ENCODE data around the gene TANGO2. TPM values are rescaled to one million over a fixed set of nuclear protein-coding genes. Genes with fewer than 3 reads are reported as not detected.

The TANGO2 gene
- total RNA-seq (10 to 100 TPM; 21.3 to 43.1 (median 38.6) TPM), polyA plus RNA-seq (10 to 100 TPM; 20.0 to 41.3 TPM), total RNA-seq (26.0 reads per million, percentile 56 among the genes with 10 or more reads in this experiment)

GRCh38 chr22:20020533-20021195 lies at the start of gene TANGO2:
TANGO2 (plus strand) TSS chr22:20021110; CDS start chr22:20036799, 15,689 bp downstream.
- peaks cover 18 to 56% (median 36%) of the 10 kb centered on the region in 7 donors for H3K4me1 Mint-ChIP-seq
- POLR2A ChIA-PET: interaction anchor here (0.6 to 2.6 kb wide), 8 partner anchors 34 to 543 kb away, joined by 3 to 11 read pairs (median 4); partner anchors contain the start of genes COMT, TRMT2A and TXNRD2
- CTCF ChIA-PET: interaction anchor here (0.6 kb wide), 1 partner anchor 1024 kb away, joined by 3 read pairs; no protein-coding TSS in a partner anchor

GRCh38 chr22:19971276-19972124 lies 49.4 kb upstream of the TANGO2 start:
- no peaks in the 10 kb centered on the region for H3K27me3 Mint-ChIP-seq
- POLR2A ChIA-PET: no interaction called here
- H3K4me3 ChIP-seq (ENCODE audit: low read length): no peak overlapping the region

More at GRCh38 chr22:20020533-20021195, at the start of gene TANGO2:
- Histone ChIP-seq H3K4me3 (ENCODE audit: low read length) (peak within 1 kb of the TSS; percentile 96), H3K4me1 (ENCODE audit: control insufficient read depth in 2 of 2, insufficient read depth in 2 of 2, low read length in 2 of 2) (peaks cover 18 to 27% of the 10 kb centered on the region in 2 donors), H3K27me3 (ENCODE audit: control insufficient read depth in 2 of 2, insufficient read depth in 2 of 2, low read length in 2 of 2) (no peaks in the 10 kb centered on the region), H3K27ac (ENCODE audit: low read depth, low read length) (peak within 1 kb of the TSS; percentile 93), H3K36me3 (ENCODE audit: control insufficient read depth in 2 of 3, insufficient read depth in 3 of 3, low read length in 3 of 3) (peaks cover 0 to 10% (median 0%) of the 10 kb centered on the region in 3 experiments), H3K9me3 (ENCODE audit: control insufficient read depth in 2 of 3, low read length in 3 of 3) (no peaks in the 10 kb centered on the region)
- Mint-ChIP-seq H3K9me3 (peaks cover 0 to 2% (median 0%) of the 10 kb centered on the region in 11 donors), H3K4me3 (peak within 1 kb of the TSS; percentile 89 to 94 (median 91)), H3K36me3 (peaks cover 0 to 3% (median 0%) of the 10 kb centered on the region in 5 donors), H3K27me3 (peaks cover 0 to 23% (median 0%) of the 10 kb centered on the region in 5 donors), H3K27ac (peak within 1 kb of the TSS; percentile 86 to 98 (median 92))
- DNase-seq: peak; percentile 88 to 98 (median 95)
- peak; percentile 95 for ATAC-seq
- intact Hi-C loops (cut with micrococcal nuclease): loop anchor here (1.0 to 2.0 kb wide), 5 partner anchors 33 to 111 kb away; partner anchors contain the start of genes DGCR8 (in 2 of the 2), TRMT2A (in 2 of the 2), RANBP1 (in 1 of the 2) and ZDHHC8 (in 1 of the 2)

GRCh38 chr22:19972251-19972650 lies 48.7 kb upstream of the TANGO2 start:
- Mint-ChIP-seq H3K36me3 (peaks cover 0 to 3% (median 0%) of the 10 kb centered on the region in 5 donors), H3K27me3 (no peaks in the 10 kb centered on the region), H3K4me3 (peak overlapping the region in 2 of 10 donors; percentile 42 to 54), H3K4me1 (peaks cover 10 to 35% (median 12%) of the 10 kb centered on the region in 7 donors), H3K9me3 (no peaks in the 10 kb centered on the region), H3K27ac (peak overlapping the region in 1 of 9 donors; percentile 74)
- DNase-seq (no peak), ATAC-seq (no peak)
- H3K4me3 ChIP-seq (ENCODE audit: low read length): no peak overlapping the region
- intact Hi-C loops (cut with micrococcal nuclease): loop anchor here in 1 of 2 donors (5.0 kb wide), 1 partner anchor 145 kb away; the partner anchor contains the start of genes RANBP1 and TRMT2A
- ChIA-PET CTCF (interaction anchor here (1.6 kb wide), 1 partner anchor 157 kb away, joined by 5 read pairs; no protein-coding TSS in a partner anchor), POLR2A (no interaction called here)
- no peaks in the 10 kb centered on the region for H3K27me3 ChIP-seq (ENCODE audit: control insufficient read depth in 2 of 2, insufficient read depth in 2 of 2, low read length in 2 of 2)
- H3K27ac ChIP-seq (ENCODE audit: low read depth, low read length): no peak overlapping the region
- H3K9me3 ChIP-seq (ENCODE audit: control insufficient read depth in 2 of 3, low read length in 3 of 3): no peaks in the 10 kb centered on the region
- H3K36me3 ChIP-seq (ENCODE audit: control insufficient read depth in 2 of 3, insufficient read depth in 3 of 3, low read length in 3 of 3): peaks cover 0 to 22% (median 0%) of the 10 kb centered on the region in 3 experiments
- H3K4me1 ChIP-seq (ENCODE audit: control insufficient read depth in 2 of 2, insufficient read depth in 2 of 2, low read length in 2 of 2): peaks cover 7 to 11% of the 10 kb centered on the region in 2 donors

More at GRCh38 chr22:19971276-19972124, 49.4 kb upstream of the TANGO2 start:
- CTCF ChIA-PET: interaction anchor here (0.5 to 1.6 kb wide), 6 partner anchors 42 to 354 kb away, joined by 3 to 5 read pairs (median 4); no protein-coding TSS in a partner anchor
- H3K4me1 Mint-ChIP-seq: peaks cover 12 to 35% (median 13%) of the 10 kb centered on the region in 7 donors
- H3K4me1 ChIP-seq (ENCODE audit: control insufficient read depth in 2 of 2, insufficient read depth in 2 of 2, low read length in 2 of 2): peaks cover 7 to 11% of the 10 kb centered on the region in 2 donors
- H3K9me3 Mint-ChIP-seq: no peaks in the 10 kb centered on the region
- no peaks in the 10 kb centered on the region for H3K27me3 ChIP-seq (ENCODE audit: control insufficient read depth in 2 of 2, insufficient read depth in 2 of 2, low read length in 2 of 2)
- H3K9me3 ChIP-seq (ENCODE audit: control insufficient read depth in 2 of 3, low read length in 3 of 3): no peaks in the 10 kb centered on the region
- H3K4me3 Mint-ChIP-seq: peak overlapping the region in 2 of 10 donors; percentile 23 to 52
- peak overlapping the region in 1 of 9 donors; percentile 36 for H3K27ac Mint-ChIP-seq
- H3K36me3 Mint-ChIP-seq: peaks cover 0 to 11% (median 0%) of the 10 kb centered on the region in 5 donors
- DNase-seq: peak in 1 of 9 donors; percentile 27
- H3K27ac ChIP-seq (ENCODE audit: low read depth, low read length): no peak overlapping the region
- peaks cover 0 to 30% (median 0%) of the 10 kb centered on the region in 3 experiments for H3K36me3 ChIP-seq (ENCODE audit: control insufficient read depth in 2 of 3, insufficient read depth in 3 of 3, low read length in 3 of 3)
- intact Hi-C loops (cut with micrococcal nuclease): loop anchor here in 1 of 2 donors (5.0 kb wide), 1 partner anchor 146 kb away; the partner anchor contains the start of genes RANBP1 and TRMT2A
- ATAC-seq: peak; percentile 31

- DNase-seq (no peak), ATAC-seq (no peak)
- Histone ChIP-seq H3K4me1 (ENCODE audit: control insufficient read depth in 2 of 2, insufficient read depth in 2 of 2, low read length in 2 of 2) (peaks cover 7 to 11% of the 10 kb centered on the region in 2 donors), H3K27me3 (ENCODE audit: control insufficient read depth in 2 of 2, insufficient read depth in 2 of 2, low read length in 2 of 2) (no peaks in the 10 kb centered on the region), H3K27ac (ENCODE audit: low read depth, low read length) (no peak overlapping the region), H3K9me3 (ENCODE audit: control insufficient read depth in 2 of 3, low read length in 3 of 3) (no peaks in the 10 kb centered on the region), H3K4me3 (ENCODE audit: low read length) (no peak overlapping the region), H3K36me3 (ENCODE audit: control insufficient read depth in 2 of 3, insufficient read depth in 3 of 3, low read length in 3 of 3) (peaks cover 0 to 16% (median 0%) of the 10 kb centered on the region in 3 experiments)
- CTCF ChIA-PET: interaction anchor here (0.5 to 1.6 kb wide), 3 partner anchors 49 to 892 kb away, joined by 3 to 5 read pairs (median 3); no protein-coding TSS in a partner anchor
- intact Hi-C loops (cut with micrococcal nuclease): loop anchor here in 1 of 2 donors (5.0 kb wide), 1 partner anchor 144 kb away; the partner anchor contains the start of genes RANBP1 and TRMT2A
- H3K9me3 Mint-ChIP-seq: no peaks in the 10 kb centered on the region
- peaks cover 0 to 3% (median 0%) of the 10 kb centered on the region in 5 donors for H3K36me3 Mint-ChIP-seq
- no peak overlapping the region for H3K4me3 Mint-ChIP-seq
- POLR2A ChIA-PET: no interaction called here
- no peak overlapping the region for H3K27ac Mint-ChIP-seq
- peaks cover 8 to 35% (median 12%) of the 10 kb centered on the region in 7 donors for H3K4me1 Mint-ChIP-seq
- H3K27me3 Mint-ChIP-seq: no peaks in the 10 kb centered on the region
Observed at GRCh38 chr22:19972652-19973550, 48.0 kb upstream of the TANGO2 start.

- no peaks in the 10 kb centered on the region for H3K27me3 ChIP-seq (ENCODE audit: control insufficient read depth in 2 of 2, insufficient read depth in 2 of 2, low read length in 2 of 2)
- DNase-seq (no peak), ATAC-seq (no peak)
- H3K4me1 Mint-ChIP-seq: peaks cover 8 to 35% (median 12%) of the 10 kb centered on the region in 7 donors
- peaks cover 0 to under 1% (median 0%) of the 10 kb centered on the region in 5 donors for H3K36me3 Mint-ChIP-seq
- H3K9me3 ChIP-seq (ENCODE audit: control insufficient read depth in 2 of 3, low read length in 3 of 3): no peaks in the 10 kb centered on the region
- POLR2A ChIA-PET: no interaction called here
- CTCF ChIA-PET: interaction anchor here (0.5 to 0.6 kb wide), 2 partner anchors 50 to 891 kb away, joined by 3 read pairs; no protein-coding TSS in a partner anchor
- no peak overlapping the region for H3K4me3 ChIP-seq (ENCODE audit: low read length)
- H3K36me3 ChIP-seq (ENCODE audit: control insufficient read depth in 2 of 3, insufficient read depth in 3 of 3, low read length in 3 of 3): peaks cover 0 to 8% (median 0%) of the 10 kb centered on the region in 3 experiments
- no peaks in the 10 kb centered on the region for H3K27me3 Mint-ChIP-seq
- peaks cover 7 to 11% of the 10 kb centered on the region in 2 donors for H3K4me1 ChIP-seq (ENCODE audit: control insufficient read depth in 2 of 2, insufficient read depth in 2 of 2, low read length in 2 of 2)
- H3K27ac Mint-ChIP-seq: no peak overlapping the region
- intact Hi-C loops (cut with micrococcal nuclease): loop anchor here in 1 of 2 donors (5.0 kb wide), 1 partner anchor 144 kb away; the partner anchor contains the start of genes RANBP1 and TRMT2A
- H3K27ac ChIP-seq (ENCODE audit: low read depth, low read length): no peak overlapping the region
- no peak overlapping the region for H3K4me3 Mint-ChIP-seq
- H3K9me3 Mint-ChIP-seq: no peaks in the 10 kb centered on the region
Observed at GRCh38 chr22:19973551-19974267, 47.2 kb upstream of the TANGO2 start.
